Right lobe of liver (tissue), 4 donors: ENCODE data around the gene EMC7.

Source experiments
- POLR2A ChIP-seq: fragments of 450-650 bp; IDR thresholded peaks from one replicate; pipeline ENCODE4 v1.6.1; 2017; ENCODE audit warnings: antibody characterized with exemption, mild to moderate bottlenecking
- TF ChIP-seq, protein P1 (sequence below), 4 donors: fragments of 200-600 bp in 3 of 4; fragments of 450-650 bp in 1 of 4; IDR thresholded peaks; one replicate each; pipeline versions ENCODE4 v1.5.1 to v1.8.0; 2016 to 2022; ENCODE audit warnings: antibody characterized with exemption in 4 of 4, mild to moderate bottlenecking in 2 of 4
- donor health status: DM: no; HTN: no; CAD: no.
- donor health status: DM: no; HTN: no; CAD: no.
- donor health status: DM: no; HTN: yes; CAD: no.

- TF ChIP-seq, protein P1, sequence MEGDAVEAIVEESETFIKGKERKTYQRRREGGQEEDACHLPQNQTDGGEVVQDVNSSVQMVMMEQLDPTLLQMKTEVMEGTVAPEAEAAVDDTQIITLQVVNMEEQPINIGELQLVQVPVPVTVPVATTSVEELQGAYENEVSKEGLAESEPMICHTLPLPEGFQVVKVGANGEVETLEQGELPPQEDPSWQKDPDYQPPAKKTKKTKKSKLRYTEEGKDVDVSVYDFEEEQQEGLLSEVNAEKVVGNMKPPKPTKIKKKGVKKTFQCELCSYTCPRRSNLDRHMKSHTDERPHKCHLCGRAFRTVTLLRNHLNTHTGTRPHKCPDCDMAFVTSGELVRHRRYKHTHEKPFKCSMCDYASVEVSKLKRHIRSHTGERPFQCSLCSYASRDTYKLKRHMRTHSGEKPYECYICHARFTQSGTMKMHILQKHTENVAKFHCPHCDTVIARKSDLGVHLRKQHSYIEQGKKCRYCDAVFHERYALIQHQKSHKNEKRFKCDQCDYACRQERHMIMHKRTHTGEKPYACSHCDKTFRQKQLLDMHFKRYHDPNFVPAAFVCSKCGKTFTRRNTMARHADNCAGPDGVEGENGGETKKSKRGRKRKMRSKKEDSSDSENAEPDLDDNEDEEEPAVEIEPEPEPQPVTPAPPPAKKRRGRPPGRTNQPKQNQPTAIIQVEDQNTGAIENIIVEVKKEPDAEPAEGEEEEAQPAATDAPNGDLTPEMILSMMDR (IDR thresholded peaks at IDR 0.05): no peak
- no peak for TF ChIP-seq POLR2A
Observed at GRCh38 chr15:34070003-34070402, 31.7 kb downstream of the EMC7 start.
